ENCODE data around the gene TRAF3IP1. TPM values are rescaled to one million over a fixed set of nuclear protein-coding genes. Genes with fewer than 3 reads are reported as not detected.

The TRAF3IP1 gene
- total and polyA plus RNA-seq, 2 of the 13 experiments (the other 11 are each of a cell fraction or from before 2014, with no cell fraction given), result 4.1 to 12.9 TPM

DNA sequence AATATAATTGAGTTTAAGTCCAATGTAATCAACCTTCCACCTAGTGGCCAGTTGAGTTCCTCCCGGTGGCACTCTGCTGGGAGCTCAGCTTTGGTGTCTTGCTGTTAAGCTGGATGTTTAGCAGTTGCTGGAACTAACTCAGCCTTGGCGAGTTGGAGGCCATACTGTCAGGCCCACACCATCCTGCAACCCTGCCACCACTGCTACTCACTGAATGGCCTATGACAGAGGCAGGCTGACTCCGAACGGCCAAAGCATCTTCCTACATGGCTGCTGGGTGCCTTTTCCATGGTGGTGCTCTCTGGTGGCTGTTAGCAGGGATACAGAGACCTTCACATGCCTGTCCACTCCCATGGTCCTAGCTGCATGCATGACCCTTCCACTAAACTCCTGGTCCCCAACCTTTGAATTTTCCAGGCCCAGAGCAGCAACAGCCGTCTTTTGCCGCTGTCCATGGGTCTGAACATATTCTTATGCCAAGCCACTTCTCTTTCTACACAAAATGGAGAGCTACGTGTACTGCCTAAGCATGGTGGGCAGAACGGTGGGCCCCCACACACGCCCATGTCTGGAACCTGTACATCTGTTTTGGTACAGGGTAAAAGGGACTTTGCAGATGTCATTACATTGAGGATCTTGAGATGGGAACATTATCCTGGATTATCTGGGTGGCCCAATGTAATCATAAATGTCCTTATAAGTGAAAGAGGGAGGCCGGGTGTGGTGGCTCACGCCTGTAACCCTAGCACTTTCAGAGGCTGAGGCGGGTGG, 15.0 kb upstream of the TRAF3IP1 start (continued):
- TF ChIP-seq, protein P1, sequence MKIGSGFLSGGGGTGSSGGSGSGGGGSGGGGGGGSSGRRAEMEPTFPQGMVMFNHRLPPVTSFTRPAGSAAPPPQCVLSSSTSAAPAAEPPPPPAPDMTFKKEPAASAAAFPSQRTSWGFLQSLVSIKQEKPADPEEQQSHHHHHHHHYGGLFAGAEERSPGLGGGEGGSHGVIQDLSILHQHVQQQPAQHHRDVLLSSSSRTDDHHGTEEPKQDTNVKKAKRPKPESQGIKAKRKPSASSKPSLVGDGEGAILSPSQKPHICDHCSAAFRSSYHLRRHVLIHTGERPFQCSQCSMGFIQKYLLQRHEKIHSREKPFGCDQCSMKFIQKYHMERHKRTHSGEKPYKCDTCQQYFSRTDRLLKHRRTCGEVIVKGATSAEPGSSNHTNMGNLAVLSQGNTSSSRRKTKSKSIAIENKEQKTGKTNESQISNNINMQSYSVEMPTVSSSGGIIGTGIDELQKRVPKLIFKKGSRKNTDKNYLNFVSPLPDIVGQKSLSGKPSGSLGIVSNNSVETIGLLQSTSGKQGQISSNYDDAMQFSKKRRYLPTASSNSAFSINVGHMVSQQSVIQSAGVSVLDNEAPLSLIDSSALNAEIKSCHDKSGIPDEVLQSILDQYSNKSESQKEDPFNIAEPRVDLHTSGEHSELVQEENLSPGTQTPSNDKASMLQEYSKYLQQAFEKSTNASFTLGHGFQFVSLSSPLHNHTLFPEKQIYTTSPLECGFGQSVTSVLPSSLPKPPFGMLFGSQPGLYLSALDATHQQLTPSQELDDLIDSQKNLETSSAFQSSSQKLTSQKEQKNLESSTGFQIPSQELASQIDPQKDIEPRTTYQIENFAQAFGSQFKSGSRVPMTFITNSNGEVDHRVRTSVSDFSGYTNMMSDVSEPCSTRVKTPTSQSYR (CRISPR knock-in tag; IDR thresholded peaks at IDR 0.05; ENCODE audit: borderline replicate concordance), result no peak
- peak; percentile 55; the same call in 1 of the 2 replicates for TF ChIP-seq CBX5 (CRISPR knock-in tag; IDR thresholded peaks at IDR 0.05; ENCODE audit: borderline replicate concordance)
- TF ChIP-seq ZNF12 (CRISPR knock-in tag; IDR thresholded peaks at IDR 0.05), result 0 out of 2 replicates have a peak, but pooled peaks have one; percentile 15
- TF ChIP-seq ZNF749 (CRISPR knock-in tag; IDR thresholded peaks at IDR 0.05; ENCODE audit: borderline replicate concordance), result no peak
- TF ChIP-seq ARNTL (CRISPR knock-in tag; IDR thresholded peaks at IDR 0.05), result peak; percentile 61
- no peak for TF ChIP-seq ZNF354B (CRISPR knock-in tag; IDR thresholded peaks at IDR 0.05)
- TF ChIP-seq, protein P2, sequence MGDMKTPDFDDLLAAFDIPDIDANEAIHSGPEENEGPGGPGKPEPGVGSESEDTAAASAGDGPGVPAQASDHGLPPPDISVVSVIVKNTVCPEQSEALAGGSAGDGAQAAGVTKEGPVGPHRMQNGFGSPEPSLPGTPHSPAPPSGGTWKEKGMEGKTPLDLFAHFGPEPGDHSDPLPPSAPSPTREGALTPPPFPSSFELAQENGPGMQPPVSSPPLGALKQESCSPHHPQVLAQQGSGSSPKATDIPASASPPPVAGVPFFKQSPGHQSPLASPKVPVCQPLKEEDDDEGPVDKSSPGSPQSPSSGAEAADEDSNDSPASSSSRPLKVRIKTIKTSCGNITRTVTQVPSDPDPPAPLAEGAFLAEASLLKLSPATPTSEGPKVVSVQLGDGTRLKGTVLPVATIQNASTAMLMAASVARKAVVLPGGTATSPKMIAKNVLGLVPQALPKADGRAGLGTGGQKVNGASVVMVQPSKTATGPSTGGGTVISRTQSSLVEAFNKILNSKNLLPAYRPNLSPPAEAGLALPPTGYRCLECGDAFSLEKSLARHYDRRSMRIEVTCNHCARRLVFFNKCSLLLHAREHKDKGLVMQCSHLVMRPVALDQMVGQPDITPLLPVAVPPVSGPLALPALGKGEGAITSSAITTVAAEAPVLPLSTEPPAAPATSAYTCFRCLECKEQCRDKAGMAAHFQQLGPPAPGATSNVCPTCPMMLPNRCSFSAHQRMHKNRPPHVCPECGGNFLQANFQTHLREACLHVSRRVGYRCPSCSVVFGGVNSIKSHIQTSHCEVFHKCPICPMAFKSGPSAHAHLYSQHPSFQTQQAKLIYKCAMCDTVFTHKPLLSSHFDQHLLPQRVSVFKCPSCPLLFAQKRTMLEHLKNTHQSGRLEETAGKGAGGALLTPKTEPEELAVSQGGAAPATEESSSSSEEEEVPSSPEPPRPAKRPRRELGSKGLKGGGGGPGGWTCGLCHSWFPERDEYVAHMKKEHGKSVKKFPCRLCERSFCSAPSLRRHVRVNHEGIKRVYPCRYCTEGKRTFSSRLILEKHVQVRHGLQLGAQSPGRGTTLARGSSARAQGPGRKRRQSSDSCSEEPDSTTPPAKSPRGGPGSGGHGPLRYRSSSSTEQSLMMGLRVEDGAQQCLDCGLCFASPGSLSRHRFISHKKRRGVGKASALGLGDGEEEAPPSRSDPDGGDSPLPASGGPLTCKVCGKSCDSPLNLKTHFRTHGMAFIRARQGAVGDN (CRISPR knock-in tag; IDR thresholded peaks at IDR 0.05), result peak; percentile 44; the same call in 1 of the 2 replicates
- peak; percentile 66 for TF ChIP-seq SAP130 (CRISPR knock-in tag; IDR thresholded peaks at IDR 0.05; ENCODE audit: low read depth)
- 0 out of 2 replicates have a peak, but pooled peaks have one; percentile 18 for TF ChIP-seq NCOA2 (CRISPR knock-in tag; IDR thresholded peaks at IDR 0.05)
- TF ChIP-seq, protein P3, sequence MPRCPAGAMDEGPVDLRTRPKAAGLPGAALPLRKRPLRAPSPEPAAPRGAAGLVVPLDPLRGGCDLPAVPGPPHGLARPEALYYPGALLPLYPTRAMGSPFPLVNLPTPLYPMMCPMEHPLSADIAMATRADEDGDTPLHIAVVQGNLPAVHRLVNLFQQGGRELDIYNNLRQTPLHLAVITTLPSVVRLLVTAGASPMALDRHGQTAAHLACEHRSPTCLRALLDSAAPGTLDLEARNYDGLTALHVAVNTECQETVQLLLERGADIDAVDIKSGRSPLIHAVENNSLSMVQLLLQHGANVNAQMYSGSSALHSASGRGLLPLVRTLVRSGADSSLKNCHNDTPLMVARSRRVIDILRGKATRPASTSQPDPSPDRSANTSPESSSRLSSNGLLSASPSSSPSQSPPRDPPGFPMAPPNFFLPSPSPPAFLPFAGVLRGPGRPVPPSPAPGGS (CRISPR knock-in tag; IDR thresholded peaks at IDR 0.05), result no peak
- no peak for TF ChIP-seq NR2F6 (IDR thresholded peaks at IDR 0.05)
- TF ChIP-seq NR2F6 (CRISPR knock-in tag; IDR thresholded peaks at IDR 0.05), result 0 out of 2 replicates have a peak, but pooled peaks have one; percentile 27
- TF ChIP-seq MIXL1 (CRISPR knock-in tag; IDR thresholded peaks at IDR 0.05), result 0 out of 2 replicates have a peak, but pooled peaks have one; percentile 17
- TF ChIP-seq, protein P4, sequence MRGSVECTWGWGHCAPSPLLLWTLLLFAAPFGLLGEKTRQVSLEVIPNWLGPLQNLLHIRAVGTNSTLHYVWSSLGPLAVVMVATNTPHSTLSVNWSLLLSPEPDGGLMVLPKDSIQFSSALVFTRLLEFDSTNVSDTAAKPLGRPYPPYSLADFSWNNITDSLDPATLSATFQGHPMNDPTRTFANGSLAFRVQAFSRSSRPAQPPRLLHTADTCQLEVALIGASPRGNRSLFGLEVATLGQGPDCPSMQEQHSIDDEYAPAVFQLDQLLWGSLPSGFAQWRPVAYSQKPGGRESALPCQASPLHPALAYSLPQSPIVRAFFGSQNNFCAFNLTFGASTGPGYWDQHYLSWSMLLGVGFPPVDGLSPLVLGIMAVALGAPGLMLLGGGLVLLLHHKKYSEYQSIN (CRISPR knock-in tag; IDR thresholded peaks at IDR 0.05; ENCODE audit: borderline replicate concordance), result no peak
- peak; percentile 37; the same call in 1 of the 2 replicates for TF ChIP-seq NCOR1 (IDR thresholded peaks at IDR 0.05; ENCODE audit: borderline replicate concordance, low read length)
- 0 out of 2 replicates have a peak, but pooled peaks have one; percentile 71 for TF ChIP-seq SMAD1 (CRISPR knock-in tag; IDR thresholded peaks at IDR 0.05; ENCODE audit: borderline replicate concordance, low read depth)
